Ishikawa (cell line): Measurements from ENCODE around the gene N4BP3.

Source experiments
- CEBPB ChIP-seq: IDR thresholded peaks from 2 replicates; pipeline ENCODE4 v1.6.1; 2012
- CREB1 ChIP-seq: IDR thresholded peaks from 2 replicates; pipeline ENCODE4 v1.6.1; 2012; ENCODE audit warnings: low read depth
- EGR1 ChIP-seq: IDR thresholded peaks from 2 replicates; pipeline ENCODE4 v1.6.1; 2012
- FOXM1 ChIP-seq: IDR thresholded peaks from 2 replicates; pipeline ENCODE4 v1.6.1; 2012; ENCODE audit warnings: low read depth, borderline replicate concordance
- NFIC ChIP-seq: IDR thresholded peaks from 2 replicates; pipeline ENCODE4 v1.6.1; 2012
- TAF1 ChIP-seq: IDR thresholded peaks from 2 replicates; pipeline ENCODE4 v1.6.1; 2012; ENCODE audit warnings: low read depth, mild to moderate bottlenecking
- TCF12 ChIP-seq: IDR thresholded peaks from 2 replicates; pipeline ENCODE4 v1.6.1; 2012; ENCODE audit warnings: low read depth
- TEAD4 ChIP-seq: IDR thresholded peaks from 2 replicates; pipeline ENCODE4 v1.6.1; 2012
- YY1 ChIP-seq: IDR thresholded peaks from 2 replicates; pipeline ENCODE4 v1.6.1; 2012; ENCODE audit warnings: low read depth
- ZBTB7A ChIP-seq: IDR thresholded peaks from 2 replicates; pipeline ENCODE4 v1.6.1; 2012; ENCODE audit warnings: low read depth
- TF ChIP-seq, protein P1 (sequence below): IDR thresholded peaks from 2 replicates; pipeline ENCODE4 v1.6.1; 2012; ENCODE audit warnings: low read depth, mild to moderate bottlenecking
- TF ChIP-seq, protein P2 (sequence below): IDR thresholded peaks from 2 replicates; pipeline ENCODE4 v1.6.1; 2012
- TF ChIP-seq, protein P3 (sequence below): IDR thresholded peaks from 2 replicates; pipeline ENCODE4 v1.6.1; 2012

DNA sequence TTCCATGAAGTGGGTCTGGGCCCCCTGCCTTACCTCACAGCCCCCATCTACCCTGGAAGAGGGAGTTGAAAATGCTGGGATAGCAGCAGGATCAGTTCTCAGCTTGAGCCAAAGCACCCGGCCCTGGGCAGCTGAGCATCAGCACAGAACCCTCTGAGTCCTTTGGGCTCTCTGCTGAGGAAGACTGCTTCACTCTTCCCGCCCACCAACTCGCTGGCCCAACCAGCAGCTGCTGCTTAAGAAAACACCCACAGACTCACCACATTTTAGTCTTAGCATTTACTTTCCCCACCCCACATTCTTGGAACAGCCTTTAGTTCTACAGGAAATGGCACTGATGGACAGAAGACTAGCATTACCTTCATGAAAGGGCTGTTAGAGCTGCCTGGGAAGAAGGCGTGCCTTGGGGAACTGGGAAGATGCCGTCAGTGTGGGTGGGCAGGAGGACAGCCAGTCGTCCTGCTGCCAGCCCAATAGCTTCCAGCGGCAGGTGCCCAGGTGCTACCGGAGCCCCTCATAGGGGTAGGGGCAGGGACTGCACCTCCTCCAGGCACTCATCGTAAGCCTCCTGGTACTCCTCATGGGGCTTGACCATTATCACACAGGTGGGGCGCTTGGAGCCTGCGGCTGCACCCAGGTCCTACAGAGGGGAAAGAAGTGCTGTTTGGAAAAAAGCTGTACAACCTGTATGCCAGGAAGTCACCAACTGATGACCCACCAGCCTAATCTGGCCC, 36.0 kb downstream of the N4BP3 start:
- TF ChIP-seq YY1, result no peak
- TF ChIP-seq, protein P1, sequence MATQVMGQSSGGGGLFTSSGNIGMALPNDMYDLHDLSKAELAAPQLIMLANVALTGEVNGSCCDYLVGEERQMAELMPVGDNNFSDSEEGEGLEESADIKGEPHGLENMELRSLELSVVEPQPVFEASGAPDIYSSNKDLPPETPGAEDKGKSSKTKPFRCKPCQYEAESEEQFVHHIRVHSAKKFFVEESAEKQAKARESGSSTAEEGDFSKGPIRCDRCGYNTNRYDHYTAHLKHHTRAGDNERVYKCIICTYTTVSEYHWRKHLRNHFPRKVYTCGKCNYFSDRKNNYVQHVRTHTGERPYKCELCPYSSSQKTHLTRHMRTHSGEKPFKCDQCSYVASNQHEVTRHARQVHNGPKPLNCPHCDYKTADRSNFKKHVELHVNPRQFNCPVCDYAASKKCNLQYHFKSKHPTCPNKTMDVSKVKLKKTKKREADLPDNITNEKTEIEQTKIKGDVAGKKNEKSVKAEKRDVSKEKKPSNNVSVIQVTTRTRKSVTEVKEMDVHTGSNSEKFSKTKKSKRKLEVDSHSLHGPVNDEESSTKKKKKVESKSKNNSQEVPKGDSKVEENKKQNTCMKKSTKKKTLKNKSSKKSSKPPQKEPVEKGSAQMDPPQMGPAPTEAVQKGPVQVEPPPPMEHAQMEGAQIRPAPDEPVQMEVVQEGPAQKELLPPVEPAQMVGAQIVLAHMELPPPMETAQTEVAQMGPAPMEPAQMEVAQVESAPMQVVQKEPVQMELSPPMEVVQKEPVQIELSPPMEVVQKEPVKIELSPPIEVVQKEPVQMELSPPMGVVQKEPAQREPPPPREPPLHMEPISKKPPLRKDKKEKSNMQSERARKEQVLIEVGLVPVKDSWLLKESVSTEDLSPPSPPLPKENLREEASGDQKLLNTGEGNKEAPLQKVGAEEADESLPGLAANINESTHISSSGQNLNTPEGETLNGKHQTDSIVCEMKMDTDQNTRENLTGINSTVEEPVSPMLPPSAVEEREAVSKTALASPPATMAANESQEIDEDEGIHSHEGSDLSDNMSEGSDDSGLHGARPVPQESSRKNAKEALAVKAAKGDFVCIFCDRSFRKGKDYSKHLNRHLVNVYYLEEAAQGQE, result no peak
- no peak for TF ChIP-seq ZBTB7A
- no peak for TF ChIP-seq NFIC
- TF ChIP-seq TCF12, result no peak
- TF ChIP-seq CEBPB, result no peak
- TF ChIP-seq, protein P2, sequence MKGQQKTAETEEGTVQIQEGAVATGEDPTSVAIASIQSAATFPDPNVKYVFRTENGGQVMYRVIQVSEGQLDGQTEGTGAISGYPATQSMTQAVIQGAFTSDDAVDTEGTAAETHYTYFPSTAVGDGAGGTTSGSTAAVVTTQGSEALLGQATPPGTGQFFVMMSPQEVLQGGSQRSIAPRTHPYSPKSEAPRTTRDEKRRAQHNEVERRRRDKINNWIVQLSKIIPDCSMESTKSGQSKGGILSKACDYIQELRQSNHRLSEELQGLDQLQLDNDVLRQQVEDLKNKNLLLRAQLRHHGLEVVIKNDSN, result no peak
- no peak for TF ChIP-seq EGR1
- TF ChIP-seq, protein P3, sequence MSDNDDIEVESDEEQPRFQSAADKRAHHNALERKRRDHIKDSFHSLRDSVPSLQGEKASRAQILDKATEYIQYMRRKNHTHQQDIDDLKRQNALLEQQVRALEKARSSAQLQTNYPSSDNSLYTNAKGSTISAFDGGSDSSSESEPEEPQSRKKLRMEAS, result no peak
- no peak for TF ChIP-seq FOXM1
- no peak for TF ChIP-seq CREB1
- TF ChIP-seq TEAD4, result no peak
- TF ChIP-seq TAF1, result no peak
